H1 (cell line): Measurements from ENCODE around the gene MLC1. TPM values are rescaled to one million over a fixed set of nuclear protein-coding genes. Genes with fewer than 3 reads are reported as not detected.

ENCODE experiments used
- CTCF ChIA-PET: fragments of 300-600 bp; sonication (Branson Sonifier 250); formaldehyde crosslinking; loops from one replicate; lab custom pipeline; 2021; ENCODE audit not compliant: partially characterized antibody; lab: Charles Lee
- POLR2A ChIA-PET: fragments of 300-600 bp; sonication (Branson Sonifier 250); formaldehyde crosslinking; loops from one replicate; lab custom pipeline; 2021; ENCODE audit warnings: inconsistent platforms; ENCODE audit not compliant: partially characterized antibody; lab: Charles Lee
- DNase-seq, 2 experiments: peaks; one replicate each; pipeline versions ENCODE4 v3.0.0 to v3.0.0-alpha.2; 2010 to 2022; ENCODE audit warnings: low spot score in 2 of 2, low read depth in 1 of 2, mixed read lengths in 1 of 2
- FAIRE-seq: peaks from 2 replicates; lab custom pipeline; 2011; peaks lifted over from hg19 to GRCh38; lab: Jason Lieb, UNC
- H2AFZ ChIP-seq: 2 replicates; pipeline ENCODE4 v1.8.1; 2012; ENCODE audit warnings: low read length, inconsistent platforms
- H2AK5ac ChIP-seq: 2 replicates; pipeline ENCODE4 v1.6.1; 2013; ENCODE audit warnings: low read depth, low read length
- H2BK120ac ChIP-seq: replicated peaks from 2 replicates; pipeline ENCODE3; 2013; ENCODE audit warnings: low read depth, low read length, inconsistent platforms
- H2BK12ac ChIP-seq: 2 replicates; pipeline ENCODE4 v1.6.1; 2013; ENCODE audit warnings: low read depth, low read length
- H2BK15ac ChIP-seq: 2 replicates; pipeline ENCODE4 v1.6.1; 2013; ENCODE audit warnings: low read length
- H2BK20ac ChIP-seq: 2 replicates; pipeline ENCODE4 v1.6.1; 2013; ENCODE audit warnings: low read length
- H2BK5ac ChIP-seq: 2 replicates; pipeline ENCODE4 v1.6.1; 2013; ENCODE audit warnings: low read depth, low read length
- H3K14ac ChIP-seq: 2 replicates; pipeline ENCODE4 v1.6.1; 2013; ENCODE audit warnings: inconsistent platforms; ENCODE audit not compliant: insufficient read length
- H3K18ac ChIP-seq: 2 replicates; pipeline ENCODE4 v1.6.1; 2013; ENCODE audit warnings: low read length; ENCODE audit errors: extremely low read depth
- H3K23ac ChIP-seq: 2 replicates; pipeline ENCODE4 v1.6.1; 2013; ENCODE audit warnings: inconsistent platforms; ENCODE audit not compliant: insufficient read length
- H3K23me2 ChIP-seq: 2 replicates; pipeline ENCODE4 v1.6.1; 2013; ENCODE audit warnings: low read depth, low read length
- H3K27ac ChIP-seq: 2 replicates; pipeline ENCODE4 v1.6.1; 2011; ENCODE audit warnings: low read depth, low read length, inconsistent platforms
- H3K27me3 ChIP-seq, 4 experiments: replicated peaks in 1 of 4; 1 replicate in 1 of 4; 2 replicates in 3 of 4; pipeline versions ENCODE4 v1.6.1 to v1.8.1; 2011 to 2013; ENCODE audit warnings: low read length in 3 of 4, mild to moderate bottlenecking in 3 of 4, inconsistent platforms in 2 of 4, mixed read lengths in 2 of 4, moderate library complexity in 1 of 4; ENCODE audit not compliant: control insufficient read depth in 3 of 4, insufficient read depth in 3 of 4; ENCODE audit errors: extremely low read depth in 1 of 4
- H3K36me3 ChIP-seq, 4 experiments: 2 replicates each; pipeline versions ENCODE4 v1.6.1 to v1.8.1; 2011 to 2013; ENCODE audit warnings: mild to moderate bottlenecking in 4 of 4, low read length in 3 of 4, moderate library complexity in 2 of 4, control low read depth in 1 of 4, inconsistent platforms in 1 of 4; ENCODE audit not compliant: insufficient read depth in 4 of 4, control insufficient read depth in 2 of 4
- H3K4ac ChIP-seq: replicated peaks from 2 replicates; pipeline ENCODE3; 2013; ENCODE audit warnings: low read length, low read depth, mixed read lengths, inconsistent platforms; ENCODE audit not compliant: insufficient read length
- H3K4me1 ChIP-seq, 4 experiments: replicated peaks in 1 of 4; 1 replicate in 1 of 4; 2 replicates in 3 of 4; pipeline versions ENCODE4 v1.6.1 to v1.8.1; 2011 to 2013; ENCODE audit warnings: low read length in 3 of 4, inconsistent platforms in 2 of 4, mixed read lengths in 1 of 4; ENCODE audit not compliant: insufficient read depth in 4 of 4, control insufficient read depth in 3 of 4
- H3K4me2 ChIP-seq, 2 experiments: 2 replicates each; pipeline versions ENCODE4 v1.6.1 to v1.8.1; 2011 to 2013; ENCODE audit warnings: low read depth in 2 of 2, low read length in 2 of 2, control low read depth in 1 of 2, inconsistent platforms in 1 of 2, mild to moderate bottlenecking in 1 of 2; ENCODE audit not compliant: insufficient read depth in 1 of 2
- H3K4me3 ChIP-seq, 4 experiments: fragments of 200-600, 300-600 bp in 1 of 4; sonication (generic), shearing (Covaris generic), sonication (Bioruptor Twin) in 1 of 4; 2 replicates each; pipeline versions ENCODE4 v1.5.1 to v1.8.1; 2011 to 2016; ENCODE audit warnings: low read length in 4 of 4, low read depth in 3 of 4, control low read depth in 2 of 4, inconsistent platforms in 2 of 4, mild to moderate bottlenecking in 2 of 4, mixed read lengths in 1 of 4, moderate library complexity in 1 of 4; ENCODE audit not compliant: insufficient read depth in 2 of 4; ENCODE audit errors: extremely low read depth in 1 of 4
- H3K56ac ChIP-seq: replicated peaks from 2 replicates; pipeline ENCODE3; 2013; ENCODE audit warnings: low read depth, mild to moderate bottlenecking, mixed read lengths, low read length, inconsistent platforms; ENCODE audit not compliant: insufficient read length
- H3K79me1 ChIP-seq: 2 replicates; pipeline ENCODE4 v1.6.1; 2013; ENCODE audit warnings: low read depth, low read length, control low read depth
- H3K79me2 ChIP-seq, 2 experiments: 2 replicates each; pipeline versions ENCODE4 v1.6.1 to v1.8.1; 2012 to 2013; ENCODE audit warnings: low read length in 2 of 2, mild to moderate bottlenecking in 2 of 2, inconsistent platforms in 1 of 2; ENCODE audit not compliant: insufficient read depth in 2 of 2, control insufficient read depth in 1 of 2
- H3K9ac ChIP-seq, 4 experiments: replicated peaks in 1 of 4; 1 replicate in 1 of 4; 2 replicates in 3 of 4; pipeline versions ENCODE4 v1.6.1 to v1.8.1; 2011 to 2013; ENCODE audit warnings: low read depth in 3 of 4, low read length in 3 of 4, control low read depth in 2 of 4, mild to moderate bottlenecking in 2 of 4, moderate library complexity in 2 of 4, inconsistent platforms in 1 of 4; ENCODE audit errors: extremely low read depth in 1 of 4
- H3K9me3 ChIP-seq, 2 experiments: 2 replicates each; pipeline versions ENCODE4 v1.6.1 to v1.8.1; 2012 to 2013; ENCODE audit warnings: mild to moderate bottlenecking in 2 of 2, moderate library complexity in 2 of 2, control low read depth in 1 of 2, inconsistent platforms in 1 of 2, low read depth in 1 of 2, low read length in 1 of 2, mixed read lengths in 1 of 2; ENCODE audit not compliant: insufficient read depth in 2 of 2
- H4K20me1 ChIP-seq, 2 experiments: replicated peaks in 1 of 2; 2 replicates each; pipeline versions ENCODE3 to v1.8.1; 2011 to 2013; ENCODE audit warnings: inconsistent platforms in 2 of 2, low read length in 2 of 2, mild to moderate bottlenecking in 1 of 2; ENCODE audit not compliant: insufficient read depth in 2 of 2, control insufficient read depth in 1 of 2
- H4K5ac ChIP-seq: 2 replicates; pipeline ENCODE4 v1.6.1; 2013; ENCODE audit warnings: low read length, low read depth, mixed read lengths, inconsistent platforms; ENCODE audit not compliant: insufficient read length
- H4K8ac ChIP-seq: 2 replicates; pipeline ENCODE4 v1.8.0; 2013; ENCODE audit warnings: mild to moderate bottlenecking, moderate library complexity, low read length, inconsistent platforms; ENCODE audit not compliant: insufficient read depth; ENCODE audit errors: extremely low read depth
- H4K91ac ChIP-seq: replicated peaks from 2 replicates; pipeline ENCODE3; 2013; ENCODE audit warnings: low read length, mixed read lengths, inconsistent platforms; ENCODE audit not compliant: insufficient read length
- ATF2 ChIP-seq: IDR thresholded peaks from 2 replicates; pipeline ENCODE4 v1.6.1; 2012; ENCODE audit warnings: low read length, inconsistent platforms
- EZH2 ChIP-seq: fragments of 200-600 bp; sonication (generic); IDR thresholded peaks from 2 replicates; pipeline ENCODE4 v1.7.1; 2012; ENCODE audit warnings: low read depth, mild to moderate bottlenecking, moderate library complexity, low read length, inconsistent platforms; ENCODE audit not compliant: severe bottlenecking
- FOSL1 ChIP-seq: IDR thresholded peaks from 2 replicates; pipeline ENCODE4 v1.6.1; 2011; ENCODE audit warnings: mild to moderate bottlenecking, low read depth, low read length, moderate library complexity; ENCODE audit not compliant: insufficient read depth
- JUND ChIP-seq: IDR thresholded peaks from 2 replicates; pipeline ENCODE4 v1.6.1; 2011; ENCODE audit warnings: mild to moderate bottlenecking, improper control_type of control experiment, low read length
- KDM1A ChIP-seq: fragments of 200-600, 300-600 bp; sonication (generic); IDR thresholded peaks from 2 replicates; pipeline ENCODE4 v1.7.1; 2016; ENCODE audit warnings: mild to moderate bottlenecking, low read length, borderline replicate concordance
- RBBP5 ChIP-seq: IDR thresholded peaks from 2 replicates; pipeline ENCODE4 v1.7.1; 2012; ENCODE audit warnings: low read depth, mild to moderate bottlenecking, inconsistent platforms, low read length, moderate library complexity, borderline replicate concordance
- RXRA ChIP-seq: IDR thresholded peaks from 2 replicates; pipeline ENCODE4 v1.6.1; 2011; ENCODE audit warnings: low read depth, mild to moderate bottlenecking, low read length, moderate library complexity; ENCODE audit not compliant: insufficient read depth
- SIN3A ChIP-seq, 2 experiments: IDR thresholded peaks in 1 of 2; conservative IDR thresholded peaks in 1 of 2; 2 replicates each; pipeline ENCODE4 v1.6.1; 2011 to 2012; ENCODE audit warnings: low read length in 2 of 2, improper control_type of control experiment in 1 of 2, low read depth in 1 of 2, mild to moderate bottlenecking in 1 of 2
- SP1 ChIP-seq: IDR thresholded peaks from 2 replicates; pipeline ENCODE4 v1.6.1; 2011; ENCODE audit warnings: low read depth, low read length
- TAF7 ChIP-seq: optimal IDR thresholded peaks from 2 replicates; pipeline ENCODE3; 2011; ENCODE audit warnings: low read depth, mild to moderate bottlenecking, inconsistent platforms, low read length, moderate library complexity, borderline replicate concordance
- WGBS, 2 experiments: shearing (Covaris generic) in 1 of 2; methylation state at CpG; one replicate each; pipeline versions ENCODE4 v1.1.6 to v1.1.7; 2013 to 2015; ENCODE audit warnings: low lambda C conversion rate in 2 of 2, mixed read lengths in 2 of 2, inconsistent platforms in 1 of 2, low coverage in 1 of 2, missing lambda C conversion rate in 1 of 2; ENCODE audit not compliant: insufficient replicate concordance in 2 of 2, insufficient coverage in 1 of 2, insufficient read length in 1 of 2; ENCODE audit errors: extremely low coverage in 1 of 2, missing lambda C conversion rate in 1 of 2; 5-methylcytosine and 5-hydroxymethylcytosine counted together
- polyA plus RNA-seq, 7 experiments: library from polyadenylated mRNA; depleted of rRNA in 3 of 7; stranded (reverse) in 5 of 7; unstranded in 2 of 7; fragments of >200 nt in 5 of 7; fragments of 200-250 nt in 2 of 7; gene quantifications; 1 replicate in 5 of 7; 2 replicates in 1 of 7; 4 replicates in 1 of 7; pipeline versions ENCODE4 v1.2.1 to v1.2.3, GENCODE V29; 2011 to 2013; ENCODE audit warnings: missing spikeins in 2 of 7, mixed read lengths in 2 of 7
- total RNA-seq: library from RNA; stranded (reverse); fragmentation: NEBNext Ultra II Directional; extraction: Animal tissue kit (Norgen Biotek cat#: 25700); gene quantifications from 2 replicates; pipeline ENCODE4 v1.2.1, GENCODE V29; 2021
- TF ChIP-seq, protein P1 (sequence below): IDR thresholded peaks from 2 replicates; pipeline ENCODE4 v1.6.1; 2011; ENCODE audit warnings: low read length, improper control_type of control experiment

Gene MLC1
- total and polyA plus RNA-seq, 2 of the 8 experiments (the other 6 are each of a cell fraction or from before 2014, with no cell fraction given), result 0.20 TPM; not detected in 1

- ChIA-PET POLR2A (no interaction called here), CTCF (interaction anchor here (0.9 to 1.7 kb wide), 2 partner anchors 55 to 131 kb away, joined by 3 to 4 read pairs; no protein-coding TSS in a partner anchor)
- Histone ChIP-seq H3K23ac (no peak overlapping the region), H2BK12ac (no peak overlapping the region), H4K8ac (no peak overlapping the region), H3K4me1 (no peaks in the 10 kb centered on the region), H3K9ac (no peak overlapping the region), H3K9me3 (no peaks in the 10 kb centered on the region), H3K4ac (no peak overlapping the region)
- DNase-seq, result no peak
- TF ChIP-seq KDM1A, result no peak
- TF ChIP-seq SIN3A (conservative IDR thresholded peaks at IDR 0.05 in 1 of 2, IDR thresholded peaks at IDR 0.05 in 1 of 2; ENCODE audit: low read depth in 1 of 2, low read length in 2 of 2), result no peak
- TF ChIP-seq TAF7, result no peak
- no peak for TF ChIP-seq RBBP5
- TF ChIP-seq JUND, result no peak
- no peak for TF ChIP-seq RXRA
- TF ChIP-seq ATF2, result no peak
- TF ChIP-seq EZH2, result no peak
- TF ChIP-seq FOSL1, result no peak
- TF ChIP-seq, protein P1, sequence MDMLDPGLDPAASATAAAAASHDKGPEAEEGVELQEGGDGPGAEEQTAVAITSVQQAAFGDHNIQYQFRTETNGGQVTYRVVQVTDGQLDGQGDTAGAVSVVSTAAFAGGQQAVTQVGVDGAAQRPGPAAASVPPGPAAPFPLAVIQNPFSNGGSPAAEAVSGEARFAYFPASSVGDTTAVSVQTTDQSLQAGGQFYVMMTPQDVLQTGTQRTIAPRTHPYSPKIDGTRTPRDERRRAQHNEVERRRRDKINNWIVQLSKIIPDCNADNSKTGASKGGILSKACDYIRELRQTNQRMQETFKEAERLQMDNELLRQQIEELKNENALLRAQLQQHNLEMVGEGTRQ, result no peak
- TF ChIP-seq SP1, result no peak
- TF ChIP-seq, all 59 proteins: peak for 0
- Histone ChIP-seq H3K14ac (no peak overlapping the region), H2BK5ac (no peak overlapping the region), H3K27ac (no peak overlapping the region), H2BK20ac (no peak overlapping the region), H3K79me1 (no peaks in the 10 kb centered on the region), H3K23me2 (no peaks in the 10 kb centered on the region), H2AFZ (peak overlapping the region; percentile 94), H3K4me3 (no peak overlapping the region), H3K79me2 (no peaks in the 10 kb centered on the region), H3K4me2 (no peak overlapping the region), H4K5ac (no peak overlapping the region), H3K27me3 (no peaks in the 10 kb centered on the region; a peak in 1 of 7 replicates), H3K56ac (no peak overlapping the region), H4K20me1 (no peaks in the 10 kb centered on the region), H3K36me3 (no peaks in the 10 kb centered on the region; a peak in 1 of 8 replicates), H2BK120ac (no peak overlapping the region), H4K91ac (no peak overlapping the region), H2BK15ac (no peak overlapping the region), H3K18ac (no peak overlapping the region), H2AK5ac (no peak overlapping the region)
- no peak for FAIRE-seq
- WGBS, 2 experiments, result 75% methylated on average over 1 of the region's 1 CpG; no CpG with 5 or more reads in 1 of the 2 experiments
Observed at GRCh38 chr22:50111056-50111455, 25.8 kb upstream of the MLC1 start.
